Uterus (tissue), 4 donors: ENCODE data around the gene GPR61. TPM values are rescaled to one million over a fixed set of nuclear protein-coding genes. Genes with fewer than 3 reads are reported as not detected.

ENCODE experiments used
- DNase-seq, 2 donors: peaks; one replicate each; pipeline ENCODE4 v3.0.0-alpha.2; 2019 to 2020
- H3K27ac ChIP-seq, 2 donors: fragments of 200-600 bp; sonication (generic); 1 replicate in 1 of 2; 2 replicates in 1 of 2; pipeline ENCODE4 v1.5.1; 2016 to 2018
- H3K27me3 ChIP-seq, 2 donors: fragments of 200-600 bp; sonication (generic); one replicate each; pipeline ENCODE4 v1.5.1; 2018 to 2019; ENCODE audit warnings: control low read depth in 1 of 2
- H3K36me3 ChIP-seq, 2 donors: fragments of 200-600 bp; sonication (generic); one replicate each; pipeline ENCODE4 v1.5.1; 2019; ENCODE audit warnings: control low read depth in 1 of 2
- H3K4me1 ChIP-seq, 2 donors: fragments of 200-600 bp; sonication (generic); one replicate each; pipeline ENCODE4 v1.5.1; 2018 to 2019; ENCODE audit warnings: control low read depth in 1 of 2
- H3K4me3 ChIP-seq, 2 donors: fragments of 200-600 bp; sonication (generic); 1 replicate in 1 of 2; 2 replicates in 1 of 2; pipeline ENCODE4 v1.5.1; 2018 to 2019; ENCODE audit warnings: mild to moderate bottlenecking in 1 of 2
- H3K9me3 ChIP-seq, 2 donors: fragments of 200-600 bp; sonication (generic); one replicate each; pipeline ENCODE4 v1.5.1; 2019; ENCODE audit warnings: control low read depth in 1 of 2
- CTCF ChIP-seq, 4 experiments: fragments of 200-600 bp in 2 of 4; fragments of 450-650 bp in 2 of 4; sonication (generic) in 2 of 4; IDR thresholded peaks; one replicate each; pipeline ENCODE4 v1.5.1; 2016 to 2019; ENCODE audit warnings: antibody characterized with exemption in 4 of 4, mild to moderate bottlenecking in 2 of 4, moderate library complexity in 1 of 4
- POLR2A ChIP-seq, 2 donors: fragments of 450-650 bp; IDR thresholded peaks; one replicate each; pipeline ENCODE4 v1.6.1; 2016; ENCODE audit warnings: antibody characterized with exemption in 2 of 2, mild to moderate bottlenecking in 1 of 2, moderate library complexity in 1 of 2
- intact Hi-C: fragments of 100-400 bp; cut with DNase I; formaldehyde crosslinking; loops from one replicate; pipeline ENCODE4 v1.15.1; 2023; ENCODE audit warnings: low total_unique reads
- total RNA-seq, 4 donors: library from RNA; depleted of rRNA in 3 of 4; stranded (reverse); fragments of >200 nt in 3 of 4; gene quantifications; one replicate each; pipeline versions ENCODE4 v1.1.0 to v1.2.4, GENCODE V29; 2014 to 2023
- donor health status: DM: yes; HTN: yes; CAD: no.

Gene GPR61
- total RNA-seq, 4 donors from 2014 or later = 0.41 TPM; not detected in 3

GRCh38 chr1:109492779-109493178 lies 46.9 kb upstream of the GPR61 start:
- no peaks in the 10 kb centered on the region for H3K4me1 ChIP-seq
- no peaks in the 10 kb centered on the region for H3K36me3 ChIP-seq
- no peak overlapping the region for H3K27ac ChIP-seq
- no peaks in the 10 kb centered on the region for H3K27me3 ChIP-seq
- no peak overlapping the region for H3K4me3 ChIP-seq
- TF ChIP-seq CTCF (IDR thresholded peaks at IDR 0.05) = no peak
- TF ChIP-seq POLR2A (IDR thresholded peaks at IDR 0.05) = no peak
- intact Hi-C loops = no loop called here
- DNase-seq = no peak
- no peaks in the 10 kb centered on the region for H3K9me3 ChIP-seq

DNA sequence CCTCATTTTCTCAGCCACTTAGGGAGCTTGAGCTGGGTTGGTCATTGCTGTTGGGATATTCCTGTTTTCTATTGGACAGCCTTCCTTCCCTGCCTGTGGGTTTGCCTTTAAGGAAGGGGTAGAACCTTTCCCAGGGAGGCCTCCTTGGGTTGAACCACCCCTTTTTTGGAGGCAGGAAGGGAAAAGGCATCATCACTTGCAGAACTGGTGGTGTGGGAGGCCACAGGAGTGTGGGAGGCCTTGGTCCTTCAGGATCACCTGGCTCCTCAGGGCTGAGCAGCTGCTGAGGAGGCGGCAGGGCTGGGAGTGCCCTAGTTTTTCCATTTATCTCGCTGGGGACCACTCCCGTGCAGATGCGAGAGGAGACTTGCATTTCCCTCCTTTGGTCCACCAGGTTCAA lies 46.4 kb upstream of the GPR61 start:
- Histone ChIP-seq H3K27me3 (no peaks in the 10 kb centered on the region), H3K9me3 (no peaks in the 10 kb centered on the region), H3K4me3 (no peak overlapping the region), H3K27ac (peak overlapping the region; percentile 75 to 78), H3K4me1 (peaks cover 0 to 4% of the 10 kb centered on the region in 2 donors), H3K36me3 (no peaks in the 10 kb centered on the region)
- intact Hi-C loops = no loop called here
- DNase-seq = no peak
- no peak for TF ChIP-seq CTCF (IDR thresholded peaks at IDR 0.05)
- no peak for TF ChIP-seq POLR2A (IDR thresholded peaks at IDR 0.05)

DNA sequence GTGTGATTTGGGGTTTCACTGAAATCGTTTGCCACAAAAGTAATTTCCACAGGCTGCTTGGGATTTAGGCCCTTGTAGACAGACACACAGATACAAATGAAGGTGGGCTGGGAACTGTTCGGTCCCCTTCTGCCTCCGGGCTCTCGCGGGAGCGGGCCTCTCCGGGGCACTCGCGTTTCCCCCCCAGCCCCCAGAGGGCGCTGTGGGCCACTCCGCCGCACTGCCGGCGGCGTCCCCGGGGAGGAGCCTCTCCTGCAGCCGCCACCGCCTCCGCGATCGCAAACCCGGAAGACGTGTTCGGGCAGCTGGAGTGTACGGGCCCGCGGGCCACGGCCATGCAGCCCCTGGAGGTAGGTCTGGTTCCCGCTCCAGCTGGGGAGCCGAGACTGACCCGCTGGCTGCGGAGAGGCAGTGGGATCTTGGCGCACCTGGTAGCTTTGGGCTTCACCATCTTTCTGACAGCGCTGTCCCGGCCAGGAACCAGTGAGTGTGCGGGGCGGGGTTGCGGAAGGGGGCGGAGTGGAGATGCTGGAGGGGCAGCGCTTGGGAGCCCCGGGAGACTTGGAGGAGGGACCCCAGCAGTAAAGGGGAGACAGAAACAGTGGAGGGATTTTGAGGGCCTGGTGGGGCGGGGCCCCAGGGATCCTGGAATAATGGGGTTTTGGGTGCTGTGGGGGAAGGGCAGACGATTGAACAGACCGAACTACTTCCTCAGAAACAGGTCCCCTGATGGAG lies 45.7 kb upstream of the GPR61 start, which contains the start of gene CYB561D1:
Gene CYB561D1, plus strand, starts transcription at position 290 of the 735 bp plus-strand sequence. Its CDS starts 46 bp downstream, at position 336.
- peak within 1 kb of the TSS; percentile 64 to 94 for H3K4me3 ChIP-seq
- no peaks in the 10 kb centered on the region for H3K9me3 ChIP-seq
- H3K27ac ChIP-seq = peak within 1 kb of the TSS; percentile 75 to 78
- H3K27me3 ChIP-seq = no peaks in the 10 kb centered on the region
- DNase-seq = peak; percentile 81 to 87
- TF ChIP-seq POLR2A (IDR thresholded peaks at IDR 0.05) = peak; percentile 28 to 49
- TF ChIP-seq CTCF (IDR thresholded peaks at IDR 0.05) = peak; percentile 90 to 99 (median 95)
- peaks cover 0 to 5% of the 10 kb centered on the region in 2 donors for H3K4me1 ChIP-seq
- H3K36me3 ChIP-seq = no peaks in the 10 kb centered on the region
- intact Hi-C loops = no loop called here

- intact Hi-C loops = no loop called here
- DNase-seq = no peak
- TF ChIP-seq POLR2A (IDR thresholded peaks at IDR 0.05) = no peak
- no peak for TF ChIP-seq CTCF (IDR thresholded peaks at IDR 0.05)
- Histone ChIP-seq H3K27ac (no peak overlapping the region), H3K27me3 (no peaks in the 10 kb centered on the region), H3K9me3 (no peaks in the 10 kb centered on the region), H3K4me1 (peaks cover 0 to 5% of the 10 kb centered on the region in 2 donors), H3K4me3 (no peak overlapping the region), H3K36me3 (no peaks in the 10 kb centered on the region)
These were observed 43.9 kb upstream of the GPR61 start for GRCh38 chr1:109495738-109496137.

GRCh38 chr1:109497449-109498160 lies 42.1 kb upstream of the GPR61 start:
- Histone ChIP-seq H3K36me3 (no peaks in the 10 kb centered on the region), H3K27me3 (no peaks in the 10 kb centered on the region), H3K27ac (peak overlapping the region in 1 of 2 donors; percentile 8), H3K4me3 (no peak overlapping the region), H3K4me1 (peaks cover 0 to 5% of the 10 kb centered on the region in 2 donors), H3K9me3 (no peaks in the 10 kb centered on the region)
- DNase-seq = no peak
- intact Hi-C loops = no loop called here
- no peak for TF ChIP-seq CTCF (IDR thresholded peaks at IDR 0.05)
- no peak for TF ChIP-seq POLR2A (IDR thresholded peaks at IDR 0.05)
